Heart right ventricle (tissue), 16 donors: ENCODE data around the gene LAMC2. TPM values are rescaled to one million over a fixed set of nuclear protein-coding genes. Genes with fewer than 3 reads are reported as not detected.
A peak's percentile ranks its signal among the peaks of the same experiment; 100 is the strongest.

ENCODE experiments used
- ATAC-seq, 8 donors: fragments of 200-7000 bp; cut with Tn5 transposase; one replicate each; pipeline ENCODE4 v1.9.1; 2020; ENCODE audit warnings: mild to moderate bottlenecking in 8 of 8, moderate library complexity in 8 of 8, moderate number of reproducible peaks in 1 of 8
- DNase-seq, 2 donors: peaks; one replicate each; pipeline ENCODE4 v3.0.0-alpha.2; 2020
- H3K27ac ChIP-seq, 10 donors: fragments of 200-600 bp; sonication (generic) in 2 of 10; one replicate each; pipeline versions ENCODE4 v1.5.0 to v1.8.0; 2020 to 2022; ENCODE audit warnings: mild to moderate bottlenecking in 3 of 10
- H3K27me3 ChIP-seq, 7 donors: fragments of 200-600 bp; one replicate each; pipeline ENCODE4 v1.8.0; 2021 to 2022; ENCODE audit warnings: mild to moderate bottlenecking in 2 of 7
- H3K36me3 ChIP-seq, 9 donors: fragments of 200-600 bp; sonication (generic) in 1 of 9; one replicate each; pipeline versions ENCODE4 v1.5.0 to v1.8.0; 2020 to 2022; ENCODE audit warnings: mild to moderate bottlenecking in 2 of 9
- H3K4me1 ChIP-seq, 9 donors: fragments of 200-600 bp; sonication (generic) in 1 of 9; one replicate each; pipeline versions ENCODE4 v1.5.0 to v1.8.0; 2020 to 2022; ENCODE audit warnings: mild to moderate bottlenecking in 4 of 9
- H3K4me3 ChIP-seq, 10 donors: fragments of 200-600 bp; sonication (generic) in 2 of 10; one replicate each; pipeline versions ENCODE4 v1.5.0 to v1.8.0; 2020 to 2022; ENCODE audit warnings: mild to moderate bottlenecking in 7 of 10, moderate library complexity in 2 of 10
- H3K9me3 ChIP-seq, 11 donors: fragments of 200-600 bp in 10 of 11; sonication (generic) in 2 of 11; one replicate each; pipeline versions ENCODE4 v1.5.0 to v1.8.0; 2013 to 2022; ENCODE audit warnings: mild to moderate bottlenecking in 2 of 11, control low read depth in 1 of 11, moderate library complexity in 1 of 11
- CTCF ChIP-seq, 9 donors: fragments of 200-600 bp; sonication (generic) in 2 of 9; IDR thresholded peaks; one replicate each; pipeline versions ENCODE4 v1.5.0 to v1.8.0; 2021 to 2022; ENCODE audit warnings: antibody characterized with exemption in 9 of 9, mild to moderate bottlenecking in 5 of 9, moderate library complexity in 1 of 9
- WGBS, 2 donors: extraction: QIAGEN DNeasy Blood & Tissue Kit; methylation state at CpG; one replicate each; pipeline ENCODE4 v1.1.7; 2013; ENCODE audit warnings: inconsistent platforms in 1 of 2; 5-methylcytosine and 5-hydroxymethylcytosine counted together
- intact Hi-C, 10 donors: fragments of 100-400 bp; cut with DNase I; formaldehyde crosslinking; loops; one replicate each; pipeline versions ENCODE4 v1.11.1 to v1.14.2; 2022
- polyA plus RNA-seq, 2 donors: library from polyadenylated mRNA; stranded (reverse); fragments of 200-250 nt; gene quantifications; one replicate each; pipeline ENCODE4 v1.2.3, GENCODE V29; 2013
- total RNA-seq, 10 donors: library from RNA; stranded (reverse); fragmentation: NEBNext Ultra II Directional in 3 of 10; extraction: Animal tissue kit (Norgen Biotek cat#: 25700) in 3 of 10; gene quantifications; one replicate each; pipeline versions ENCODE4 v1.2.1 to v1.2.4, GENCODE V29; 2021 to 2023
- donor health status: Arrhythmogenic right ventricular cardiomyopathy.
- donor health status: ischemic (EF 13 %, LVEDD 7.1; RV severe dilation, severe dysfunction).
- donor health status: healthy with polysubstance abuse.
- donor health status: DM: no; HTN: yes; CAD: no.
- donor health status: DM: no; HTN: no; CAD: no.
- donor health status: ischemic (EF 25% LVEDD 6.9; RV normal size, moderate dysfunction).
- donor health status: ischemic (EF 25% LVEDD 5.7; RV mildly dilated, moderate dysfunction).
- donor health status: healthy.
- donor health status: DM: yes; HTN: yes; CAD: no.
- donor health status: Ischemic cardiomyopathy.
- donor health status: ischemic (EF 35%, LVEDD 5.7; RV mildly dilated, moderate dysfunction).
- donor health status: nonischemic (EF 11% LVEDD 7.7; RV severe dilation, severe dysfunction).
- donor health status: DM: yes; HTN: yes; CAD: no.
- donor health status: PGD.
- donor health status: ischemic (EF 29% LVEDD 5.4; RV normal size, mild dysfunction).
- donor health status: nonischemic (EF 23%, LVEDD 6.1; RV moderate dilation, normal function).

LAMC2 gene
- total and polyA plus RNA-seq, 12 donors, result 0.53 to 8.8 (median 1.6) TPM

GRCh38 chr1:183223467-183223866, 37.4 kb downstream of the LAMC2 start:
- no peak overlapping the region for H3K4me3 ChIP-seq
- DNase-seq, result no peak
- peaks cover 7 to 21% (median 10%) of the 10 kb centered on the region in 9 donors for H3K4me1 ChIP-seq
- no peak for ATAC-seq
- H3K36me3 ChIP-seq, result no peaks in the 10 kb centered on the region
- no peaks in the 10 kb centered on the region for H3K27me3 ChIP-seq
- WGBS, 2 donors, result 76 to 88% methylated on average over 3 of the region's 3 CpGs
- no peak for TF ChIP-seq CTCF (IDR thresholded peaks at IDR 0.05)
- H3K27ac ChIP-seq, result no peak overlapping the region
- H3K9me3 ChIP-seq, result no peaks in the 10 kb centered on the region
- intact Hi-C loops, result loop anchor here in 5 of 10 donors (10.0 kb wide), 3 partner anchors 79 to 259 kb away; no protein-coding TSS in a partner anchor

GRCh38 chr1:183226361-183226760, 40.3 kb downstream of the LAMC2 start:
- Histone ChIP-seq H3K4me1 (peaks cover 0 to 7% (median 0%) of the 10 kb centered on the region in 9 donors), H3K4me3 (no peak overlapping the region), H3K36me3 (no peaks in the 10 kb centered on the region), H3K27me3 (no peaks in the 10 kb centered on the region), H3K9me3 (no peaks in the 10 kb centered on the region), H3K27ac (no peak overlapping the region)
- DNase-seq (no peak), ATAC-seq (no peak)
- TF ChIP-seq CTCF (IDR thresholded peaks at IDR 0.05), result no peak
- WGBS, 2 donors, result 86 to 95% methylated on average over 4 of the region's 4 CpGs
- intact Hi-C loops, result loop anchor here in 9 of 10 donors (5.0 to 10.0 kb wide), 7 partner anchors 44 to 264 kb away; partner anchors contain the start of gene LAMC1 (in 1 of the 9)

- Histone ChIP-seq H3K27me3 (no peaks in the 10 kb centered on the region), H3K4me1 (peaks cover 0 to 7% (median 0%) of the 10 kb centered on the region in 9 donors), H3K4me3 (no peak overlapping the region), H3K27ac (no peak overlapping the region), H3K9me3 (no peaks in the 10 kb centered on the region), H3K36me3 (no peaks in the 10 kb centered on the region)
- ATAC-seq (no peak), DNase-seq (no peak)
- TF ChIP-seq CTCF (IDR thresholded peaks at IDR 0.05), result no peak
- WGBS, 2 donors, result 79 to 81% methylated on average over 4 of the region's 4 CpGs
- intact Hi-C loops, result loop anchor here in 9 of 10 donors (5.0 to 10.0 kb wide), 7 partner anchors 45 to 265 kb away; partner anchors contain the start of gene LAMC1 (in 1 of the 9)
Observed at GRCh38 chr1:183226963-183227362, 40.9 kb downstream of the LAMC2 start.

- Histone ChIP-seq H3K9me3 (no peaks in the 10 kb centered on the region), H3K27ac (no peak overlapping the region), H3K36me3 (no peaks in the 10 kb centered on the region), H3K27me3 (no peaks in the 10 kb centered on the region), H3K4me1 (peaks cover 0 to 8% (median 0%) of the 10 kb centered on the region in 9 donors), H3K4me3 (no peak overlapping the region)
- WGBS, 2 donors, result 84 to 88% methylated on average over 16 of the region's 16 CpGs
- peak; percentile 46 to 86 (median 79) for TF ChIP-seq CTCF (IDR thresholded peaks at IDR 0.05)
- peak; percentile 44 to 45 for DNase-seq
- peak in 6 of 8 donors; percentile 61 to 83 (median 73) for ATAC-seq
- intact Hi-C loops, result loop anchor here (2.0 to 10.0 kb wide), 8 partner anchors 45 to 265 kb away; partner anchors contain the start of gene LAMC1 (in 1 of the 10)
Observed at GRCh38 chr1:183227422-183228346, 41.6 kb downstream of the LAMC2 start.
